Tibial artery (tissue), 4 donors: ENCODE data around the gene MYLK.
"Not testable (repeated sequence)": the region's sequence is repeated elsewhere in the genome, so short reads cannot be mapped to it uniquely, and the experiment has no call there.

Source experiments
- DNase-seq, 2 donors: peaks; one replicate each; pipeline ENCODE4 v3.0.0-alpha.2; 2019
- H3K27ac ChIP-seq, 2 donors: fragments of 200-600 bp; sonication (generic) in 1 of 2; 1 replicate in 1 of 2; 2 replicates in 1 of 2; pipeline ENCODE4 v1.5.1; 2018 to 2019; ENCODE audit warnings: mild to moderate bottlenecking in 1 of 2
- H3K27me3 ChIP-seq, 2 donors: fragments of 200-600 bp; sonication (generic) in 1 of 2; one replicate each; pipeline versions ENCODE4 v1.5.1 to v1.6.0; 2016 to 2019
- H3K36me3 ChIP-seq, 3 donors: fragments of 200-600 bp; sonication (generic) in 2 of 3; one replicate each; pipeline ENCODE4 v1.5.1; 2016 to 2019; ENCODE audit warnings: mild to moderate bottlenecking in 2 of 3
- H3K4me1 ChIP-seq, 4 donors: fragments of 200-600 bp; sonication (generic) in 2 of 4; 1 replicate in 3 of 4; 2 replicates in 1 of 4; pipeline ENCODE4 v1.5.1; 2016 to 2019
- H3K4me3 ChIP-seq, 2 donors: fragments of 200-600 bp; sonication (generic) in 1 of 2; 1 replicate in 1 of 2; 2 replicates in 1 of 2; pipeline ENCODE4 v1.5.1; 2018 to 2019; ENCODE audit warnings: mild to moderate bottlenecking in 2 of 2
- H3K9me3 ChIP-seq, 3 donors: fragments of 200-600 bp; sonication (generic) in 1 of 3; one replicate each; pipeline ENCODE4 v1.5.1; 2016 to 2019
- intact Hi-C: fragments of 100-400 bp; cut with DNase I; formaldehyde crosslinking; loops from one replicate; pipeline ENCODE4 v1.15.0; 2023; ENCODE audit warnings: low total_unique reads
- TF ChIP-seq, protein P1 (sequence below), 2 experiments: fragments of 200-600 bp in 1 of 2; fragments of 450-650 bp in 1 of 2; IDR thresholded peaks; one replicate each; pipeline ENCODE4 v1.5.1; 2017 to 2019; ENCODE audit warnings: antibody characterized with exemption in 2 of 2, mild to moderate bottlenecking in 1 of 2, moderate library complexity in 1 of 2

The MYLK gene

DNA sequence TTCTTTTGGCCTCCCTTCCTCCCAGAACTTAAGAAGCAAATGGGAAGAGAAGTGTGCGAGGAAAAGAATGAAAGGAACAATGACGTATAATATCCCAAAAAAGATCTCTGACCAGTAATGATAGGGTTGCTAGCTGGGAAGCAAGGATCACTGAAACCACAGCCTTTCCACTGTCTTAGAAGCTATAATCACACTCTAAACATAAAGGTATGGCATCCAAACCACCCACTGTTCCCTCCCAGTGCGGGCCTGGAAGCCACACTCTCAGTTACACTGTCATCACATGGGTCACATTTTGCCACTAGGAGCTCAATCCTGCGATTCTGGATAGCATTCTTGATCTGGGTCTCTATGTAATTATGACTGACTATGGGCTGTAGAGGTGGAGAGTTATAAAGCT lies 167.7 kb downstream of the MYLK start:
- H3K9me3 ChIP-seq: no peaks in the 10 kb centered on the region
- H3K27ac ChIP-seq: peak overlapping the region; percentile 80 to 86
- intact Hi-C loops: loop anchor here (5.0 kb wide), 1 partner anchor 64 kb away; no protein-coding TSS in a partner anchor
- H3K4me3 ChIP-seq: no peak overlapping the region
- H3K4me1 ChIP-seq: peaks cover 0 to 100% (median 53%) of the 10 kb centered on the region in 4 donors
- TF ChIP-seq, protein P1, sequence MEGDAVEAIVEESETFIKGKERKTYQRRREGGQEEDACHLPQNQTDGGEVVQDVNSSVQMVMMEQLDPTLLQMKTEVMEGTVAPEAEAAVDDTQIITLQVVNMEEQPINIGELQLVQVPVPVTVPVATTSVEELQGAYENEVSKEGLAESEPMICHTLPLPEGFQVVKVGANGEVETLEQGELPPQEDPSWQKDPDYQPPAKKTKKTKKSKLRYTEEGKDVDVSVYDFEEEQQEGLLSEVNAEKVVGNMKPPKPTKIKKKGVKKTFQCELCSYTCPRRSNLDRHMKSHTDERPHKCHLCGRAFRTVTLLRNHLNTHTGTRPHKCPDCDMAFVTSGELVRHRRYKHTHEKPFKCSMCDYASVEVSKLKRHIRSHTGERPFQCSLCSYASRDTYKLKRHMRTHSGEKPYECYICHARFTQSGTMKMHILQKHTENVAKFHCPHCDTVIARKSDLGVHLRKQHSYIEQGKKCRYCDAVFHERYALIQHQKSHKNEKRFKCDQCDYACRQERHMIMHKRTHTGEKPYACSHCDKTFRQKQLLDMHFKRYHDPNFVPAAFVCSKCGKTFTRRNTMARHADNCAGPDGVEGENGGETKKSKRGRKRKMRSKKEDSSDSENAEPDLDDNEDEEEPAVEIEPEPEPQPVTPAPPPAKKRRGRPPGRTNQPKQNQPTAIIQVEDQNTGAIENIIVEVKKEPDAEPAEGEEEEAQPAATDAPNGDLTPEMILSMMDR (IDR thresholded peaks at IDR 0.05): no peak
- no peaks in the 10 kb centered on the region for H3K36me3 ChIP-seq
- DNase-seq: no peak
- no peaks in the 10 kb centered on the region for H3K27me3 ChIP-seq

DNA sequence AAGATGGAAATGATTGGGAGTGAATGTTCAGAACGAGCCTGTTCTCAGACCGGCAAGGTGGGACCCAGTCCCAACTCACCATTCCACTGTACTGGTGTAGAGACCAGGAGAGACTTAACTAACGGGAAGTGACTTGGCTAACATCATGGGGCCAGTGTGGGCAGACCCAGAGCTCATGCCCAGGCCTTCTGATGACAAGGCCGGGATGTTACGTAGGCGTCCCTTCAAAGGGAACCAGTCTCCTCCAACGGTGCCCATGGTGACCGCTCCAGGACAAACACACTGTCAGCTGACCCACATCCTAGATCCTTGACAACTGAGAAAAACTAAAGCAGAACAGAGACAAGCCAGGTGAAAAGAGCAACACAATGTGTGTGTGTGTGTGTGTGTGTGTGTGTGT lies 170.9 kb downstream of the MYLK start:
- intact Hi-C loops: no loop called here
- peak overlapping the region; percentile 80 to 86 for H3K27ac ChIP-seq
- TF ChIP-seq, protein P1 (IDR thresholded peaks at IDR 0.05): no peak

DNA sequence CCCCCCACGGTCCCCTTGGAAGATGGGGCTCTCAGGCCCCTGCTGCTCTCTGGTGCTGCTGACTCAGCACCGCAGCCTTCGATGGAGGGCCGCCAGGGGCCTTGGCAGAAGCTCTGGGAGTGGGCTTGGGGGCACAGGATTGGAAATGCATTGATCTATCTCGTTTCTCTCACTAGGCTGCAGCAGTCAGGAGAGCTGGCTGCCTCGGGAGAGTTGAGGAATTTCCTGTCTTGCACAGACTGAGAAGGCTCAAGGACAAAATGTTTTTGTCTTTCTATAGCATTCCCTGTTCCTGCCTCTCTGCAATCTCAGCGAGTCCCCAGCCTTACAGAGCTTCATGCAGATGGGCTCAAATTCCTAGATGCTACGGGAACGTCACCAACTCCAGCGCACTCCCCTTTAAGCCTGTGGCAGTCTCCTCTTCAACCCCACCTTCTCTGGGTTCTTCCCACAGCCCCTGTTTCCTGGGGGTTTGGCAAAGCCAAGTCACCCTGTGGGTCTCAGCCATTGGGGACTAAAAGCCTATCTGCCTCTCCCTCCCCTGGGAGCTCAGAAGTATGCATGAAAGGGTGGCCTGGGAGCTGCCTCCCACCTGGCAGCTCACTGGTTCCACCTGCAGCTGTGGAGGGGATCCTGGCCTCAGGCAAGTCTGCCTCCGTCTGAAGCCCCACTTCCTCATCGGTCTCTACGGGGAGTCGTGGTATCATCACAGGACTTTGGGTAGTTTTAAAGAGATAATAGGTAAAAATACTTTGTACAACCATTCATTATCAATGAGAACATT lies 171.9 kb downstream of the MYLK start:
- TF ChIP-seq, protein P1 (IDR thresholded peaks at IDR 0.05): no peak
- H3K4me3 ChIP-seq: peak overlapping the region in 1 of 2 donors; percentile 29
- DNase-seq: peak in 1 of 2 donors; percentile 70
- intact Hi-C loops: no loop called here
- H3K27ac ChIP-seq: peak overlapping the region; percentile 80 to 86
- H3K9me3 ChIP-seq: no peaks in the 10 kb centered on the region
- peaks cover 0 to 67% (median 32%) of the 10 kb centered on the region in 4 donors for H3K4me1 ChIP-seq
- H3K27me3 ChIP-seq: no peaks in the 10 kb centered on the region
- peaks cover 0 to 16% (median 6%) of the 10 kb centered on the region in 3 donors for H3K36me3 ChIP-seq

More for the DNA sequence above, 170.9 kb downstream of the MYLK start:
- Histone ChIP-seq H3K36me3 (peaks cover 0 to 6% (median 6%) of the 10 kb centered on the region in 3 donors), H3K9me3 (no peaks in the 10 kb centered on the region), H3K4me1 (peaks cover 0 to 76% (median 36%) of the 10 kb centered on the region in 4 donors), H3K4me3 (no peak overlapping the region), H3K27me3 (no peaks in the 10 kb centered on the region)
- peak; percentile 63 to 88 for DNase-seq

DNA sequence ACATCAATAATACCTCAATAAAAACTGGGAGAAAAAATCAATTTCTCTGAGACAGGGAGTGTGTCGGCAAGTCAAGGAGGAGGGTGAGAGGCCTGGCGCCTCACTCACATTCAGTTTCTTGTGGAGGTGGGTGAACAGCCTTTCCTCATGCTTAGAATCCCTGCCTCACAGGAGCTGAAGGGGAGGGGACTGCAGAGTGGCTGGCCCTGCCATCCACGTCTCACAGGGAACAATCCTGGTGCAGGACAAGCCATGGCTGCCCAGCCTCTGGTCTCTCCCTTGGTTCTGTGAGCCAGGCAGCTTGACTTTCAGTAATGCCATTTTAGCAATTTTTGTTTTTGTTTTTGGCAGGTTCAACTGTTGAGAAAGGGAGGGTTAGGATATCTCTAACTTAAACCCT lies 172.8 kb downstream of the MYLK start:
- Histone ChIP-seq H3K27ac (peak overlapping the region; percentile 80 to 86), H3K4me1 (peaks cover 0 to 57% (median 32%) of the 10 kb centered on the region in 4 donors), H3K27me3 (no peaks in the 10 kb centered on the region), H3K4me3 (no peak overlapping the region), H3K9me3 (no peaks in the 10 kb centered on the region), H3K36me3 (peaks cover 0 to 21% (median 6%) of the 10 kb centered on the region in 3 donors)
- DNase-seq: peak; percentile 8 to 59
- TF ChIP-seq, protein P1 (IDR thresholded peaks at IDR 0.05): no peak
- intact Hi-C loops: no loop called here

DNA sequence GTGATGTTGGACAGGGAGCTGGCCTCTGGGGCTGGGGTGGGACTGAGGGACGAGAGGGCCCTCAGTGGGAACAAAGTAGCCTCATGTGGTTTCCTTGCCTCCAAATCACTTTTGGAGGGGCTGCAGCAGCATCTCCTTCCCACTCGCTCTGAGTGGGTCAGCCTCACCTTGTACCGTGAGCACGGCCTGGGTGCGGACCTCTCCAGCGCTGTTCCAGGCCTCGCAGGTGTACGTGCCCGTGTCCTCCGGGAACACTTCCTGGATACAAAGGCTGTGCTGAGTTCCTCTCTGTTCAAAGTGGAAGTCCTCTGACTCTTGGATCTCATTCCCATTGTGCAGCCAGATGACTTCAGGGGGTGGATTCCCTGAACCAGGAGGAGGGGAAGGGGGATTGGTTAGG lies 175.6 kb downstream of the MYLK start:
- Histone ChIP-seq H3K36me3 (peaks cover 0 to 21% (median 6%) of the 10 kb centered on the region in 3 donors), H3K9me3 (no peaks in the 10 kb centered on the region), H3K27me3 (no peaks in the 10 kb centered on the region), H3K4me1 (peaks cover 0 to 56% (median 29%) of the 10 kb centered on the region in 4 donors), H3K4me3 (no peak overlapping the region), H3K27ac (peak overlapping the region; percentile 4 to 31)
- intact Hi-C loops: no loop called here
- TF ChIP-seq, protein P1 (IDR thresholded peaks at IDR 0.05): no peak
- DNase-seq: peak; percentile 9 to 62

DNA sequence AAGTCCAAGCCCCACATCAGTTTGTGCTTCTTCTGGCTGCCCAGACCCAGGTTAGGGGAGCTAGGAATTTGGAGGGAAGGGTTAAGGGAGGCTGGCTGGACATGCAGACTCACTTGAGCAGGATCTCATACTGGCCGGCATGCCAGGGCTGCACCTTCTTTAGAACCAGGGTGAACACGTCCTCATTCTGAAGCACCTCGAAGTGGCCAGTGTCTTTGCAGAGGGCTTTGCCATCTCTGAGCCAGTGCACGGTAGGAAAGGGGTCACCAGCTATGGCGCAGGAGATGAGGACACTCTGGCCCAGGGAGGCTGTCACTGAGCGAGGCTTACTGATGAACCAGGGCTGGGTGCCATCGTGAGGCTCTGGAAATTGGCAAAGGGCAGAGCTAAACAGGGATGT lies 176.5 kb downstream of the MYLK start:
- H3K4me1 ChIP-seq: peaks cover 0 to 56% (median 30%) of the 10 kb centered on the region in 4 donors
- H3K36me3 ChIP-seq: peaks cover 0 to 21% (median 6%) of the 10 kb centered on the region in 3 donors
- H3K4me3 ChIP-seq, H3K27me3 ChIP-seq, H3K9me3 ChIP-seq, intact Hi-C loops, H3K27ac ChIP-seq: not testable (repeated sequence)
- peak; percentile 3 to 44 for DNase-seq
